ENCODE data around the gene ZNF385C. TPM values are rescaled to one million over a fixed set of nuclear protein-coding genes. Genes with fewer than 3 reads are reported as not detected.

The ZNF385C gene
- total and polyA plus RNA-seq, 2 donors (not counting 1 experiment from before 2014, with no cell fraction given): under 0.01 to 0.03 TPM

DNA sequence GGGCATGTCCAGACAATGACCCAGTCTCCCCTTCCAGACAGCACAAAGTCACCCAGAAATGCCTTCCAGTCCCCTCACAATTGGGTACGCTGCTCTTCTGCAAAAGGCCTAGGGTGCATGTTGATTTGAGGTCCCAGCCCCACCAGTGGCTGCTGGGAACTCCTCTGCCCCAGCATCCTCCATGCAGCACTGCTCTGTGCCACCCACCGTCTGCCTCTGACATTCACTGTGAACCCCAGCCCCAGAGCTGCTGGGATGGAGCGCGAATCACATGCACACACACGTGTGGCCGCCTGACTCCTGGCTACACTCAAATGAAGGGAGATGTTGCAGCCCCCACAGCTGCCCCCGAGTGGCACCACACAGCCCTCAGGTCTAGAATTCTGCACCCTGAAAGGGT, 46.6 kb downstream of the ZNF385C start:
- Histone ChIP-seq H3K4me3 (replicated peaks in 1 of 4; ENCODE audit: control extremely low read depth in 1 of 4, insufficient read depth in 1 of 4, low read depth in 3 of 4, low read length in 4 of 4) (no peak overlapping the region), H3K9me3 (ENCODE audit: control insufficient read depth, insufficient read depth, low read depth, low read length) (no peaks in the 10 kb centered on the region), H4K20me1 (ENCODE audit: control insufficient read depth, extremely low read depth, insufficient read depth, low read length) (no peaks in the 10 kb centered on the region), H3K27me3 (ENCODE audit: control insufficient read depth, insufficient read depth, low read length) (peaks cover 31% of the 10 kb centered on the region), H3K4me1 (ENCODE audit: control insufficient read depth, extremely low read depth, insufficient read depth, low read length) (no peaks in the 10 kb centered on the region), H3K4me2 (ENCODE audit: extremely low read depth, insufficient read depth, low read length) (no peak overlapping the region), H3K27ac (ENCODE audit: insufficient read depth, low read length) (no peak overlapping the region), H3K36me3 (ENCODE audit: control insufficient read depth, insufficient read depth, low read length) (no peaks in the 10 kb centered on the region), H3K9ac (ENCODE audit: insufficient read depth, low read length) (no peak overlapping the region), H3K79me2 (ENCODE audit: control insufficient read depth, insufficient read depth, low read length) (no peaks in the 10 kb centered on the region), H2AFZ (ENCODE audit: low read length) (no peak overlapping the region)
- TF ChIP-seq, protein P1, sequence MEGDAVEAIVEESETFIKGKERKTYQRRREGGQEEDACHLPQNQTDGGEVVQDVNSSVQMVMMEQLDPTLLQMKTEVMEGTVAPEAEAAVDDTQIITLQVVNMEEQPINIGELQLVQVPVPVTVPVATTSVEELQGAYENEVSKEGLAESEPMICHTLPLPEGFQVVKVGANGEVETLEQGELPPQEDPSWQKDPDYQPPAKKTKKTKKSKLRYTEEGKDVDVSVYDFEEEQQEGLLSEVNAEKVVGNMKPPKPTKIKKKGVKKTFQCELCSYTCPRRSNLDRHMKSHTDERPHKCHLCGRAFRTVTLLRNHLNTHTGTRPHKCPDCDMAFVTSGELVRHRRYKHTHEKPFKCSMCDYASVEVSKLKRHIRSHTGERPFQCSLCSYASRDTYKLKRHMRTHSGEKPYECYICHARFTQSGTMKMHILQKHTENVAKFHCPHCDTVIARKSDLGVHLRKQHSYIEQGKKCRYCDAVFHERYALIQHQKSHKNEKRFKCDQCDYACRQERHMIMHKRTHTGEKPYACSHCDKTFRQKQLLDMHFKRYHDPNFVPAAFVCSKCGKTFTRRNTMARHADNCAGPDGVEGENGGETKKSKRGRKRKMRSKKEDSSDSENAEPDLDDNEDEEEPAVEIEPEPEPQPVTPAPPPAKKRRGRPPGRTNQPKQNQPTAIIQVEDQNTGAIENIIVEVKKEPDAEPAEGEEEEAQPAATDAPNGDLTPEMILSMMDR (conservative IDR thresholded peaks at IDR 0.05 in 1 of 2, IDR thresholded peaks at IDR 0.05 in 1 of 2; ENCODE audit: low read depth in 1 of 2, low read length in 2 of 2): no peak
- TF ChIP-seq EZH2 (IDR thresholded peaks at IDR 0.05; ENCODE audit: low read length, missing control alignments): peak; percentile 4
- no peak for DNase-seq (ENCODE audit: low read depth in 2 of 2)

DNA sequence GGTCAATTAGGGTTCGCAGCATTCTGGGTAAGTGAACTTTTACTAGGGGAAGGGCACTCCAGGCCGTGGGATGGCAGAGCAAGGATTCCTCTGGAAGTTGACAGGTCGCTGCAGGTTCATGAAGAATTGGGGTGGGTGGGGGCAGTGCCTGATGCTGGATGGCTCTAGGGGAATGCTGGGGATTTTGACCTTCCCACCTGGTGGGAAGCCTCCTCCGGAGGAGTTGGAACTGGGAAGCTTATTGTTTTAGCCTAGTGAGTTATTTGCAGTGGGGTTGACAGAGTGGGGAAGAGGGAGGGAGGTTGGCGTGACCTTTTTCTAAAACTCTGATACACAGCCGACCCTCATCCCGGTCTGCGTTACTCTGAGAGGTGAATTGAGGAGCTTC, 47.3 kb downstream of the ZNF385C start:
- Histone ChIP-seq H3K9ac (ENCODE audit: insufficient read depth, low read length) (no peak overlapping the region), H4K20me1 (ENCODE audit: control insufficient read depth, extremely low read depth, insufficient read depth, low read length) (no peaks in the 10 kb centered on the region), H3K4me3 (replicated peaks in 1 of 4; ENCODE audit: control extremely low read depth in 1 of 4, insufficient read depth in 1 of 4, low read depth in 3 of 4, low read length in 4 of 4) (peak overlapping the region in 1 of 4 experiments; percentile 7), H2AFZ (ENCODE audit: low read length) (no peak overlapping the region), H3K27ac (ENCODE audit: insufficient read depth, low read length) (no peak overlapping the region), H3K36me3 (ENCODE audit: control insufficient read depth, insufficient read depth, low read length) (no peaks in the 10 kb centered on the region), H3K79me2 (ENCODE audit: control insufficient read depth, insufficient read depth, low read length) (no peaks in the 10 kb centered on the region), H3K9me3 (ENCODE audit: control insufficient read depth, insufficient read depth, low read depth, low read length) (no peaks in the 10 kb centered on the region), H3K27me3 (ENCODE audit: control insufficient read depth, insufficient read depth, low read length) (peaks cover 31% of the 10 kb centered on the region), H3K4me1 (ENCODE audit: control insufficient read depth, extremely low read depth, insufficient read depth, low read length) (no peaks in the 10 kb centered on the region), H3K4me2 (ENCODE audit: extremely low read depth, insufficient read depth, low read length) (no peak overlapping the region)
- no peak for DNase-seq (ENCODE audit: low read depth in 2 of 2)
- TF ChIP-seq, protein P1 (conservative IDR thresholded peaks at IDR 0.05 in 1 of 2, IDR thresholded peaks at IDR 0.05 in 1 of 2; ENCODE audit: low read depth in 1 of 2, low read length in 2 of 2): no peak
- peak; percentile 22 for TF ChIP-seq EZH2 (IDR thresholded peaks at IDR 0.05; ENCODE audit: low read length, missing control alignments)

DNA sequence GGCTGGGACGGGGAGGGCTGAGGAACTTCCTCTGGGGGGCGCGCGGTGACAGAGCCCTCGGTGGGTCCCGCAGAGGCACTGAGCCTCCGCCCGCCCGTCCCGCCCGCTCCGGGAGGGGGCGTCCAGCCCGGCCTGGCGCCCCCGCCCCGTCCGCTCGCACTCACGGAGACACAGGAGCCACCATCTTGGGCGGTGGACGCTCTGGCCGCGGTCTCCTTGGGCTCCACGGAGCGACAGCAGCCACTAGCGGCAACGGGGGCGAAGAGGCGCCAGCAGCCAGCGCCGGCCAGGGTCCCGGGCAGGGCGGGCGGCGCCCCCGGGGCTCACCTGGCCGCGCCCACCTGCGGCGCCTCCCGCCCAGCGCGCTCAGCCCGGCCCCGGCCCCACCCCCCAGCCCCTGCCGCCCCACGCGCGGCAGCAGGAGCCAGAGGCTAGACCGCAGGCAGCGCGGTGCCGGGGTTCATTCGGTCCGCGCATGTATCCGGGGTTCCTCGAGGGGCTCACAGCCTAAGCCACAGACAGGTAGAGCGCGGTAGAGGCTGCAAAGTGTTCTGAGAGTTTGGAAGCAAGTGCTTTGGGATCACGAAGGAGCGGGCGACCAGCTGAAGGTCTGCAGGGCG, 47.8 kb downstream of the ZNF385C start, which contains the start of gene C17orf113:
Gene C17orf113, minus strand, starts transcription at position 209 of the 620 bp plus-strand sequence. CDS start 7,225 bp downstream, outside the sequence.
- Histone ChIP-seq H4K20me1 (ENCODE audit: control insufficient read depth, extremely low read depth, insufficient read depth, low read length) (no peaks in the 10 kb centered on the region), H3K4me2 (ENCODE audit: extremely low read depth, insufficient read depth, low read length) (peak within 1 kb of the TSS; percentile 64), H3K9ac (ENCODE audit: insufficient read depth, low read length) (peak within 1 kb of the TSS; percentile 49), H3K36me3 (ENCODE audit: control insufficient read depth, insufficient read depth, low read length) (no peaks in the 10 kb centered on the region), H3K9me3 (ENCODE audit: control insufficient read depth, insufficient read depth, low read depth, low read length) (no peaks in the 10 kb centered on the region), H3K4me1 (ENCODE audit: control insufficient read depth, extremely low read depth, insufficient read depth, low read length) (no peaks in the 10 kb centered on the region), H2AFZ (ENCODE audit: low read length) (peak within 1 kb of the TSS; percentile 21), H3K27me3 (ENCODE audit: control insufficient read depth, insufficient read depth, low read length) (peaks cover 31% of the 10 kb centered on the region), H3K27ac (ENCODE audit: insufficient read depth, low read length) (no peak within 1 kb of the TSS), H3K4me3 (replicated peaks in 1 of 4; ENCODE audit: control extremely low read depth in 1 of 4, insufficient read depth in 1 of 4, low read depth in 3 of 4, low read length in 4 of 4) (peak within 1 kb of the TSS; percentile 15 to 53 (median 38)), H3K79me2 (ENCODE audit: control insufficient read depth, insufficient read depth, low read length) (no peaks in the 10 kb centered on the region)
- DNase-seq (ENCODE audit: low read depth in 2 of 2): peak; percentile 13 to 22
- no peak for TF ChIP-seq EZH2 (IDR thresholded peaks at IDR 0.05; ENCODE audit: low read length, missing control alignments)
- TF ChIP-seq, protein P1 (conservative IDR thresholded peaks at IDR 0.05 in 1 of 2, IDR thresholded peaks at IDR 0.05 in 1 of 2; ENCODE audit: low read depth in 1 of 2, low read length in 2 of 2): peak; percentile 12 to 27
